Measurements from ENCODE around the gene ZNF407.

Gene ZNF407

DNA sequence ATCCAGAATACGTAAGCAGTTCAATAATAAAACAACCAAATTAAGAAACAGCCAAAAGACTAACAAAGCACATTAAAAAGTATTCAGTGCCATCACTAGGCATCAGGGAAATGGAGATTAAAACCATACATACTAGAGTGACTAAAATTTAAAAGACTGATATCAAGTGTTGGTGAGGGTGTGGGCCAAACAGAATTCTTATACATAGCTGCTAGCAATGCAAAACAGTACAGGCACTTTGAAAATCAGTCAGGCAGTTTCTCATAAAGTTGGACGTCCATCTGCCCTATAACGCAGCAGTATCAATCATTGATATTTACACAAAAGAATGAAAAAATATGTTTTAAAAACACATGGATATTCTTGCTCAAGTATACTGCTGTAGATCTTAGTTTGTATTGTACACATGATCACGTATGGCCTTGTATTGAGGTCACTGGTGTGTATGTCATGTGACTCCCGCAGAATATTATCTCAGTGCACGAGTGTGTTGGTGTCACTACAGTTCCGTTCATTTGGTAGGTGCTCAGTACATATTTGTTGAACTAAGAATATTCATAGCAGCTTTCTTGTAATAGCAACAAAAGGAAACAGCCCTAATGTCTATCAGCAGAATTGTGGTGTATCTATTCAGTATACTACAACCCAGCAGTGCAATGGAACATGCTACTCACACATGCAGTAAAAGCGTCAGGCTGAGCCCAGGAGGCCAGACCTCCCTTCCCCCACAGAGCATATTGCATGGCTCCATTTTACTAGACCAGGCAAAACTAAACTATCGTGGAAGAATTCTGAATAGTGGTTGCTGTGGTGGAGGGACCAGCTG lies 28.6 kb downstream of the ZNF407 start:
- ATAC-seq: no peak
- TF ChIP-seq SNAI2 (CRISPR knock-in tag; IDR thresholded peaks at IDR 0.05): no peak
- no peak for TF ChIP-seq ESRRG (CRISPR knock-in tag; IDR thresholded peaks at IDR 0.05)
- TF ChIP-seq PPARA (CRISPR knock-in tag; IDR thresholded peaks at IDR 0.05; ENCODE audit: borderline replicate concordance): no peak
- TF ChIP-seq, protein P1, sequence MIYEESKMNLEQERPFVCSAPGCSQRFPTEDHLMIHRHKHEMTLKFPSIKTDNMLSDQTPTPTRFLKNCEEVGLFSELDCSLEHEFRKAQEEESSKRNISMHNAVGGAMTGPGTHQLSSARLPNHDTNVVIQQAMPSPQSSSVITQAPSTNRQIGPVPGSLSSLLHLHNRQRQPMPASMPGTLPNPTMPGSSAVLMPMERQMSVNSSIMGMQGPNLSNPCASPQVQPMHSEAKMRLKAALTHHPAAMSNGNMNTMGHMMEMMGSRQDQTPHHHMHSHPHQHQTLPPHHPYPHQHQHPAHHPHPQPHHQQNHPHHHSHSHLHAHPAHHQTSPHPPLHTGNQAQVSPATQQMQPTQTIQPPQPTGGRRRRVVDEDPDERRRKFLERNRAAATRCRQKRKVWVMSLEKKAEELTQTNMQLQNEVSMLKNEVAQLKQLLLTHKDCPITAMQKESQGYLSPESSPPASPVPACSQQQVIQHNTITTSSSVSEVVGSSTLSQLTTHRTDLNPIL (CRISPR knock-in tag; IDR thresholded peaks at IDR 0.05; ENCODE audit: low read depth): no peak
- TF ChIP-seq ZFP30 (CRISPR knock-in tag; IDR thresholded peaks at IDR 0.05): no peak
- TF ChIP-seq ZNF565 (CRISPR knock-in tag; conservative IDR thresholded peaks at IDR 0.05; ENCODE audit: low read depth): no peak
- TF ChIP-seq, protein P2, sequence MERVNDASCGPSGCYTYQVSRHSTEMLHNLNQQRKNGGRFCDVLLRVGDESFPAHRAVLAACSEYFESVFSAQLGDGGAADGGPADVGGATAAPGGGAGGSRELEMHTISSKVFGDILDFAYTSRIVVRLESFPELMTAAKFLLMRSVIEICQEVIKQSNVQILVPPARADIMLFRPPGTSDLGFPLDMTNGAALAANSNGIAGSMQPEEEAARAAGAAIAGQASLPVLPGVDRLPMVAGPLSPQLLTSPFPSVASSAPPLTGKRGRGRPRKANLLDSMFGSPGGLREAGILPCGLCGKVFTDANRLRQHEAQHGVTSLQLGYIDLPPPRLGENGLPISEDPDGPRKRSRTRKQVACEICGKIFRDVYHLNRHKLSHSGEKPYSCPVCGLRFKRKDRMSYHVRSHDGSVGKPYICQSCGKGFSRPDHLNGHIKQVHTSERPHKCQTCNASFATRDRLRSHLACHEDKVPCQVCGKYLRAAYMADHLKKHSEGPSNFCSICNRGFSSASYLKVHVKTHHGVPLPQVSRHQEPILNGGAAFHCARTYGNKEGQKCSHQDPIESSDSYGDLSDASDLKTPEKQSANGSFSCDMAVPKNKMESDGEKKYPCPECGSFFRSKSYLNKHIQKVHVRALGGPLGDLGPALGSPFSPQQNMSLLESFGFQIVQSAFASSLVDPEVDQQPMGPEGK (CRISPR knock-in tag; IDR thresholded peaks at IDR 0.05; ENCODE audit: borderline replicate concordance): no peak
- TF ChIP-seq OSR1 (CRISPR knock-in tag; IDR thresholded peaks at IDR 0.05): no peak
- TF ChIP-seq RARB (CRISPR knock-in tag; IDR thresholded peaks at IDR 0.05): no peak
- TF ChIP-seq TCF4 (CRISPR knock-in tag; IDR thresholded peaks at IDR 0.05; ENCODE audit: borderline replicate concordance): no peak
- TF ChIP-seq POU6F1 (CRISPR knock-in tag; IDR thresholded peaks at IDR 0.05; ENCODE audit: borderline replicate concordance, low read depth): no peak
- TF ChIP-seq, protein P3, sequence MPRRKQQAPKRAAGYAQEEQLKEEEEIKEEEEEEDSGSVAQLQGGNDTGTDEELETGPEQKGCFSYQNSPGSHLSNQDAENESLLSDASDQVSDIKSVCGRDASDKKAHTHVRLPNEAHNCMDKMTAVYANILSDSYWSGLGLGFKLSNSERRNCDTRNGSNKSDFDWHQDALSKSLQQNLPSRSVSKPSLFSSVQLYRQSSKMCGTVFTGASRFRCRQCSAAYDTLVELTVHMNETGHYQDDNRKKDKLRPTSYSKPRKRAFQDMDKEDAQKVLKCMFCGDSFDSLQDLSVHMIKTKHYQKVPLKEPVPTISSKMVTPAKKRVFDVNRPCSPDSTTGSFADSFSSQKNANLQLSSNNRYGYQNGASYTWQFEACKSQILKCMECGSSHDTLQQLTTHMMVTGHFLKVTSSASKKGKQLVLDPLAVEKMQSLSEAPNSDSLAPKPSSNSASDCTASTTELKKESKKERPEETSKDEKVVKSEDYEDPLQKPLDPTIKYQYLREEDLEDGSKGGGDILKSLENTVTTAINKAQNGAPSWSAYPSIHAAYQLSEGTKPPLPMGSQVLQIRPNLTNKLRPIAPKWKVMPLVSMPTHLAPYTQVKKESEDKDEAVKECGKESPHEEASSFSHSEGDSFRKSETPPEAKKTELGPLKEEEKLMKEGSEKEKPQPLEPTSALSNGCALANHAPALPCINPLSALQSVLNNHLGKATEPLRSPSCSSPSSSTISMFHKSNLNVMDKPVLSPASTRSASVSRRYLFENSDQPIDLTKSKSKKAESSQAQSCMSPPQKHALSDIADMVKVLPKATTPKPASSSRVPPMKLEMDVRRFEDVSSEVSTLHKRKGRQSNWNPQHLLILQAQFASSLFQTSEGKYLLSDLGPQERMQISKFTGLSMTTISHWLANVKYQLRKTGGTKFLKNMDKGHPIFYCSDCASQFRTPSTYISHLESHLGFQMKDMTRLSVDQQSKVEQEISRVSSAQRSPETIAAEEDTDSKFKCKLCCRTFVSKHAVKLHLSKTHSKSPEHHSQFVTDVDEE (CRISPR knock-in tag; IDR thresholded peaks at IDR 0.05): no peak
- no peak for TF ChIP-seq ARNTL (CRISPR knock-in tag; IDR thresholded peaks at IDR 0.05; ENCODE audit: borderline replicate concordance, low read depth)
- no peak for TF ChIP-seq ZC3H10 (CRISPR knock-in tag; IDR thresholded peaks at IDR 0.05)
- TF ChIP-seq ZFP3 (CRISPR knock-in tag; IDR thresholded peaks at IDR 0.05): no peak

DNA sequence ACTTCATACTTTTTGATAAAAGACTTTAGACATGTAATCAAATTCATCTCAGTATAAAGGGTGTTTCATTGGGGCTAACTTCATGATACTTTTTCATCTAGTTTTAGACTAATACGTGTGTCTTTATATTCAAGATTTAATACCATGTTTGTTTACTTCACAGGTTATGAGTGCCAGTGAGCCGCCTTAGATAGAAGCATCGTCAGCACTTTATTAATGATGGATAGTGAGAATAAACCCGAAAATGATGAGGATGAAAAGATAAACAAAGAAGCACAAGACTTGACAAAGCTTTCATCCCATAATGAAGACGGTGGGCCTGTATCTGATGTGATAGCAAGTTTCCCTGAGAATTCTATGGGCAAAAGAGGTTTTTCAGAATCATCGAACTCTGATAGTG lies 33.1 kb downstream of the ZNF407 start:
- no peak for TF ChIP-seq CSDC2 (CRISPR knock-in tag; IDR thresholded peaks at IDR 0.05)
- TF ChIP-seq ISL1 (CRISPR knock-in tag; IDR thresholded peaks at IDR 0.05): no peak
- TF ChIP-seq, protein P2 (CRISPR knock-in tag; IDR thresholded peaks at IDR 0.05; ENCODE audit: borderline replicate concordance): no peak
- TF ChIP-seq, protein P3 (CRISPR knock-in tag; IDR thresholded peaks at IDR 0.05): no peak
- no peak for TF ChIP-seq TOX (CRISPR knock-in tag; IDR thresholded peaks at IDR 0.05; ENCODE audit: borderline replicate concordance)
- no peak for TF ChIP-seq POU6F1 (CRISPR knock-in tag; IDR thresholded peaks at IDR 0.05; ENCODE audit: borderline replicate concordance, low read depth)
- no peak for TF ChIP-seq SNAI2 (CRISPR knock-in tag; IDR thresholded peaks at IDR 0.05)
- TF ChIP-seq ARNTL (CRISPR knock-in tag; IDR thresholded peaks at IDR 0.05; ENCODE audit: borderline replicate concordance, low read depth): no peak
- TF ChIP-seq, protein P1 (CRISPR knock-in tag; IDR thresholded peaks at IDR 0.05; ENCODE audit: low read depth): no peak
- TF ChIP-seq PPARA (CRISPR knock-in tag; IDR thresholded peaks at IDR 0.05; ENCODE audit: borderline replicate concordance): no peak
- TF ChIP-seq BACH2 (CRISPR knock-in tag; IDR thresholded peaks at IDR 0.05; ENCODE audit: borderline replicate concordance): no peak
- no peak for TF ChIP-seq ZC3H10 (CRISPR knock-in tag; IDR thresholded peaks at IDR 0.05)
- TF ChIP-seq ZFP30 (CRISPR knock-in tag; IDR thresholded peaks at IDR 0.05): no peak
- ATAC-seq: no peak
